Ammon's horn (tissue), 1 donor: ENCODE data around the gene PATL1.
"Not testable (repeated sequence)": the region's sequence is repeated elsewhere in the genome, so short reads cannot be mapped to it uniquely, and the experiment has no call there.

Experiments
- DNase-seq: peaks from one replicate; pipeline ENCODE4 v3.0.0-alpha.2; 2016; ENCODE audit warnings: low spot score

PATL1 gene

GRCh38 chr11:59668950-59669610, at the start of gene PATL1:
PATL1 (minus strand) TSS chr11:59669037; CDS start chr11:59668895, 142 bp downstream.
- peak; percentile 99 for DNase-seq

GRCh38 chr11:59716051-59716450, 47.2 kb upstream of the PATL1 start:
- no peak for DNase-seq

GRCh38 chr11:59713745-59714144, 44.9 kb upstream of the PATL1 start, which contains the start of gene OR10V1:
OR10V1 (minus strand) TSS chr11:59713845; CDS start chr11:59713845, 0 bp downstream.
- no peak for DNase-seq

GRCh38 chr11:59710136-59710847, 41.5 kb upstream of the PATL1 start:
- no peak for DNase-seq

GRCh38 chr11:59708537-59708936, 39.7 kb upstream of the PATL1 start:
- no peak for DNase-seq

- DNase-seq = no peak
Observed at GRCh38 chr11:59707371-59707770, 38.5 kb upstream of the PATL1 start.

GRCh38 chr11:59706518-59707285, 37.9 kb upstream of the PATL1 start:
- no peak for DNase-seq

GRCh38 chr11:59705294-59705693, 36.5 kb upstream of the PATL1 start:
- no peak for DNase-seq

- DNase-seq = not testable (repeated sequence)
Observed at GRCh38 chr11:59703515-59703914, 34.7 kb upstream of the PATL1 start.

- not testable (repeated sequence) for DNase-seq
Observed at GRCh38 chr11:59700157-59700556, 31.3 kb upstream of the PATL1 start.

- no peak for DNase-seq
Observed at GRCh38 chr11:59698506-59698905, 29.7 kb upstream of the PATL1 start.

GRCh38 chr11:59692915-59693314, 24.1 kb upstream of the PATL1 start:
- no peak for DNase-seq

- no peak for DNase-seq
Observed at GRCh38 chr11:59691156-59691555, 22.3 kb upstream of the PATL1 start.

- no peak for DNase-seq
Observed at GRCh38 chr11:59689015-59689414, 20.2 kb upstream of the PATL1 start.

GRCh38 chr11:59681260-59681725, 12.5 kb upstream of the PATL1 start:
- DNase-seq = not testable (repeated sequence)

- DNase-seq = peak; percentile 51
Observed at GRCh38 chr11:59680287-59681154, 11.7 kb upstream of the PATL1 start.

- DNase-seq = no peak
Observed at GRCh38 chr11:59679347-59679746, 10.5 kb upstream of the PATL1 start.

- no peak for DNase-seq
Observed at GRCh38 chr11:59678813-59679165, 10.0 kb upstream of the PATL1 start.

GRCh38 chr11:59678118-59678812, 9.4 kb upstream of the PATL1 start:
- DNase-seq = no peak

- DNase-seq = no peak
Observed at GRCh38 chr11:59676205-59676604, 7.4 kb upstream of the PATL1 start.

GRCh38 chr11:59674291-59674690, 5.5 kb upstream of the PATL1 start:
- DNase-seq = no peak
